Colonic mucosa (tissue), 4 donors: ENCODE measurements around the gene SULT1C3. TPM values are rescaled to one million over a fixed set of nuclear protein-coding genes. Genes with fewer than 3 reads are reported as not detected.

Experiments
- DNase-seq: peaks from one replicate; pipeline ENCODE4 v3.0.0-alpha.2; 2020
- H3K27ac ChIP-seq: fragments of 200-600 bp; one replicate; pipeline ENCODE4 v1.8.0; 2021
- H3K27me3 ChIP-seq: fragments of 200-600 bp; one replicate; pipeline ENCODE4 v1.8.0; 2021
- H3K36me3 ChIP-seq: fragments of 200-600 bp; one replicate; pipeline ENCODE4 v1.8.0; 2021
- H3K4me1 ChIP-seq: fragments of 200-600 bp; one replicate; pipeline ENCODE4 v1.8.0; 2021; ENCODE audit warnings: mild to moderate bottlenecking
- H3K4me3 ChIP-seq: fragments of 200-600 bp; one replicate; pipeline ENCODE4 v1.8.0; 2021
- H3K9ac ChIP-seq, 2 donors: one replicate each; pipeline ENCODE4 v1.7.0; 2013; ENCODE audit warnings: control low read depth in 2 of 2, low read depth in 2 of 2, low read length in 2 of 2
- H3K9me3 ChIP-seq: fragments of 200-600 bp; one replicate; pipeline ENCODE4 v1.8.0; 2021
- intact Hi-C: fragments of 100-400 bp; cut with DNase I; formaldehyde crosslinking; loops from one replicate; pipeline ENCODE4 v1.14.1; 2022
- total RNA-seq, 2 donors: library from RNA; stranded (reverse); fragmentation: NEBNext Ultra II Directional in 1 of 2; extraction: Animal tissue kit (Norgen Biotek cat#: 25700) in 1 of 2; gene quantifications; one replicate each; pipeline ENCODE4 v1.2.1, GENCODE V29; 2021
- TF ChIP-seq, protein P1 (sequence below): fragments of 200-600 bp; IDR thresholded peaks from one replicate; pipeline ENCODE4 v1.8.0; 2022; ENCODE audit warnings: antibody characterized with exemption, mild to moderate bottlenecking
- donor health status: healthy.
- donor health status: DM: no; HTN: no; CAD: no.
- donor health status: DM: no; HTN: no; CAD: no.

Gene SULT1C3
- total RNA-seq, 2 donors from 2014 or later: 0.77 to 1.4 TPM

DNA sequence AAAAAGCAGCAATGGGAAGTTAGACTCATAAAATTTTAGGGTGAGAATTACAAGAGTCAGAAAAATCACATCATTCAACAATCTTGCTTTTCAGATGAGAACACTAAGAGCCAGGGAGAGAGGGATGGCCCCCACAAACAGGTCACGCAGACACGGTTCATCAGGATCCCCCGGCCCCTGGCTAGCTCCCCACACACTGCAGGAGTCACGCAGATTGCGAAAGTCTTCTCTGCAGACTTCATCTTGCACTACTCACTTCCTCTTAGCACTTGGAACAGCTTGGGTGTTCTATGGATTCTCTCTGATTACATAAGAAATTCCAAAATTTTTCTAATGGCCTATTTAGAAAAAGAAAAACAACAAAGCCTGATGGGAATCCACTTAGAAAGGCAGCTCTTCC, 27.3 kb downstream of the SULT1C3 start:
- peaks cover 8% of the 10 kb centered on the region for H3K4me1 ChIP-seq
- TF ChIP-seq, protein P1, sequence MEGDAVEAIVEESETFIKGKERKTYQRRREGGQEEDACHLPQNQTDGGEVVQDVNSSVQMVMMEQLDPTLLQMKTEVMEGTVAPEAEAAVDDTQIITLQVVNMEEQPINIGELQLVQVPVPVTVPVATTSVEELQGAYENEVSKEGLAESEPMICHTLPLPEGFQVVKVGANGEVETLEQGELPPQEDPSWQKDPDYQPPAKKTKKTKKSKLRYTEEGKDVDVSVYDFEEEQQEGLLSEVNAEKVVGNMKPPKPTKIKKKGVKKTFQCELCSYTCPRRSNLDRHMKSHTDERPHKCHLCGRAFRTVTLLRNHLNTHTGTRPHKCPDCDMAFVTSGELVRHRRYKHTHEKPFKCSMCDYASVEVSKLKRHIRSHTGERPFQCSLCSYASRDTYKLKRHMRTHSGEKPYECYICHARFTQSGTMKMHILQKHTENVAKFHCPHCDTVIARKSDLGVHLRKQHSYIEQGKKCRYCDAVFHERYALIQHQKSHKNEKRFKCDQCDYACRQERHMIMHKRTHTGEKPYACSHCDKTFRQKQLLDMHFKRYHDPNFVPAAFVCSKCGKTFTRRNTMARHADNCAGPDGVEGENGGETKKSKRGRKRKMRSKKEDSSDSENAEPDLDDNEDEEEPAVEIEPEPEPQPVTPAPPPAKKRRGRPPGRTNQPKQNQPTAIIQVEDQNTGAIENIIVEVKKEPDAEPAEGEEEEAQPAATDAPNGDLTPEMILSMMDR: no peak
- peak; percentile 43 for DNase-seq
- intact Hi-C loops: no loop called here
- peak overlapping the region; percentile 71 for H3K27ac ChIP-seq
- H3K9me3 ChIP-seq: no peaks in the 10 kb centered on the region
- no peaks in the 10 kb centered on the region for H3K36me3 ChIP-seq
- no peaks in the 10 kb centered on the region for H3K27me3 ChIP-seq
- no peak overlapping the region for H3K4me3 ChIP-seq
- H3K9ac ChIP-seq: no peak overlapping the region

GRCh38 chr2:108268001-108268400, 28.2 kb downstream of the SULT1C3 start:
- intact Hi-C loops: no loop called here
- no peaks in the 10 kb centered on the region for H3K9me3 ChIP-seq
- H3K9ac ChIP-seq: no peak overlapping the region
- H3K4me3 ChIP-seq: no peak overlapping the region
- H3K27me3 ChIP-seq: no peaks in the 10 kb centered on the region
- peaks cover 8% of the 10 kb centered on the region for H3K4me1 ChIP-seq
- no peak for DNase-seq
- TF ChIP-seq, protein P1: no peak
- peak overlapping the region; percentile 71 for H3K27ac ChIP-seq
- H3K36me3 ChIP-seq: no peaks in the 10 kb centered on the region

GRCh38 chr2:108270346-108270745, 30.6 kb downstream of the SULT1C3 start:
- Histone ChIP-seq H3K36me3 (no peaks in the 10 kb centered on the region), H3K9me3 (no peaks in the 10 kb centered on the region), H3K9ac (no peak overlapping the region), H3K27me3 (no peaks in the 10 kb centered on the region), H3K4me1 (peaks cover 8% of the 10 kb centered on the region), H3K4me3 (no peak overlapping the region), H3K27ac (peak overlapping the region; percentile 47)
- DNase-seq: no peak
- TF ChIP-seq, protein P1: no peak
- intact Hi-C loops: no loop called here

- Histone ChIP-seq H3K9ac (no peak overlapping the region), H3K27ac (peak overlapping the region; percentile 47), H3K36me3 (no peaks in the 10 kb centered on the region), H3K27me3 (no peaks in the 10 kb centered on the region), H3K4me1 (peaks cover 8% of the 10 kb centered on the region), H3K4me3 (no peak overlapping the region), H3K9me3 (no peaks in the 10 kb centered on the region)
- TF ChIP-seq, protein P1: no peak
- peak; percentile 65 for DNase-seq
- intact Hi-C loops: no loop called here
Observed at GRCh38 chr2:108270768-108271506, 31.2 kb downstream of the SULT1C3 start.

DNA sequence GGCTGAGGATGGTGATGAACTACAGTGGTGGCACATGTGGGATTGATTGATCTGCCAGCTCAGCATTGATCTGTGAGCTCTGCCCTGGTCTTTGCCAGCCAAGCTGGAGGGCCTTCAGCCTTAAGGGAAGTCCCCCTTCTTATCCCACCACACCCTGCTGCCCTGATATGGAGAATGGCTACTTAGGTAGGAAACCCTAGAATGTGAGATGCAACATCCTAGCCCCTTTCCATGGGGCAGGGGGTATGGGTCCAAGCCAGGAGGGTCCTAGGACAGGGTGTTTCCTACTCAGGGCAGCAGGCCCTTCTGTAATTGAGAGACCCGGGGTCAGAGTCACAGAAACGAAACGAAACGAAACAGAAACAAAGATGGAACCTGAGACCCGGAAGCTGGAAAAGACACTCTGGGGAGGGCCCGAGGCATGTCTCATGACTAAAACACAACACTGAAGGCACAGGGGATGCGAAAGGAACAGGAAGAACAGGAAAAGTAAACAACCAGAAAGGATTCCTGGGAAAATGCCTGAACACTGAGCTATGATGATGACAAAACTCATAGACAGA, 32.0 kb downstream of the SULT1C3 start:
- H3K36me3 ChIP-seq: no peaks in the 10 kb centered on the region
- DNase-seq: peak; percentile 32
- TF ChIP-seq, protein P1: no peak
- no peaks in the 10 kb centered on the region for H3K27me3 ChIP-seq
- peak overlapping the region; percentile 47 for H3K27ac ChIP-seq
- H3K9ac ChIP-seq: no peak overlapping the region
- no peaks in the 10 kb centered on the region for H3K9me3 ChIP-seq
- intact Hi-C loops: no loop called here
- H3K4me1 ChIP-seq: peaks cover 8% of the 10 kb centered on the region
- H3K4me3 ChIP-seq: no peak overlapping the region
